Left colon (tissue), 2 donors: ENCODE data around the gene THRAP3. TPM values are rescaled to one million over a fixed set of nuclear protein-coding genes. Genes with fewer than 3 reads are reported as not detected.
"Not testable (repeated sequence)": the region's sequence is repeated elsewhere in the genome, so short reads cannot be mapped to it uniquely, and the experiment has no call there.

Experiments
- ATAC-seq: fragments of 200-7000 bp; cut with Tn5 transposase; one replicate; pipeline ENCODE4 v1.9.1; 2020; ENCODE audit warnings: mild to moderate bottlenecking, moderate library complexity
- DNase-seq, 2 donors: peaks; one replicate each; pipeline ENCODE4 v3.0.0-alpha.2; 2020
- intact Hi-C, 2 donors: fragments of 100-400 bp; cut with DNase I in 1 of 2; cut with micrococcal nuclease in 1 of 2; formaldehyde crosslinking; loops; one replicate each; pipeline versions ENCODE4 v1.11.2 to v1.14.0; 2022; cut with DNase I, micrococcal nuclease
- total RNA-seq, 2 donors: library from RNA; stranded (reverse); fragmentation: NEBNext Ultra II Directional; extraction: Animal tissue kit (Norgen Biotek cat#: 25700); gene quantifications; one replicate each; pipeline ENCODE4 v1.2.1, GENCODE V29; 2021
- donor health status: DM: no; HTN: no; CAD: no.
- donor health status: DM: yes; HTN: yes; CAD: no.

The THRAP3 gene
- total RNA-seq, 2 donors from 2014 or later: 78.7 to 79.7 TPM

- DNase-seq (no peak), ATAC-seq (no peak)
- intact Hi-C loops: no loop called here
Measured at GRCh38 chr1:36203027-36203553, 21.2 kb upstream of the THRAP3 start.

DNA sequence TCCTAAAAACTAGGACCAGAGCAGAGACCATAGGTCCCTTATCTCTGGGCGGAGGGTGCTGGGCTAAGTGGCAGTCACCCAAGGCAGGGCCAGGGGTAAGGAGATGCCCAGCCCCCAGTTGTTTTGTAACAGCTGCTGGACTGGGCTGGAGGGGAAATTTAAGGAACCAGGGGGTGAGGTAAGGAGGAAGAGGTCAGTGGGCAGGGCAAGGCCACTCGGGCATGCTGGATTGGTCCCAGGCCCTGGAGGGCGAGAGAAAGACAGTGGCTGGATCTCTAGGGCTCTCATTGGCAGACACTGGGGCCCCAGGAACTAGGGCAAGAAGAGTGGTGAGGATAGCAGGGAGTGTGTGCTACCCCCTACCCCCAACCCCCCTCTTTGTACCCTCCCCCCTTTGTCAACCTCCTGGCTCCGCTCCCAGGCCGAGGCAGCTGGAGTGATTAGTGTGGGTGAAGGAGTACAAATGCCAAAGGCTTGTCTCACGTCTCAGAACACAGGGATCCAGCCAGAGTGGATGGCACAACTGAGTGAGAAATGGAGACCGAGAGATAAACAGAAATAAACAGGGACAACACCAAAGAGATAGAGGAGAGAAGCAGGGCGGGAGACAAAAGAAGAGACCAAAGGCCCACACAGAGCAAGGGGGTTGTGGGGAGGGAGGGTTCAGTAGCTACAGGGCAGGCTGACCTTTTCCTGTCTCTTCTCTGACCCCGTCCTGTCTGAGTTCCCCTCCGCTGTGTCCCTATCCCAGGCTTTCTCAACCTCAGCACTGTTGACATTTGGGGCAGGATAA, 20.5 kb upstream of the THRAP3 start:
- DNase-seq (peak in 1 of 2 donors; percentile 41), ATAC-seq (no peak)
- intact Hi-C loops: no loop called here

DNA sequence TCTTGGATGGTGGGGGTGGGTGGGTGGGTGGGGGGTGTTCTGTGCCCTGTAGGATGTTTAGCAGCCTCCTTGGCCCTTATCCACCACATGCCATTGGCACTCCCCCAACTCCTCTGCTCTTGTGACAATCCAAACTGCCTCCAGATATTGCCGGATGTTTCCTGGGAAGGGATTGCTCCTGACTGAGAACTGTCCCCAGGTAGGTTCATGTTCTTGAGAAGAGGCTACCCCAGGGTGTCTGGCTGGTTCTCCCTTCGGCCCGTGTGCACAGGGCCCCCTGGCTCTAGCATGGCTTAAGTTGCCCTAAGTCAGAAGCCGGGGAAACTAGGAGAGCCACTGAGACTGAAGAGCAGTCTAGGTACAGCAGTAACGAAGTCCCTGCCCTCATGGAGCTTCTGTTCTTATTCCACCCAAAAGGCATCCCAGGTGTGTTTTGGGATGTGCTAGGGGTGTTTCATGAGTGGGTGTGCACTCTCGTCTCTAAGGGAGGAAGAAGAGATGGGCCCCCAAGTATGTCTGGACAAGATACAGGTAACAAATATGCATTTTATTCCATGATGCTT, 19.8 kb upstream of the THRAP3 start:
- intact Hi-C loops: no loop called here
- no peak for ATAC-seq
- DNase-seq: no peak

- ATAC-seq (no peak), DNase-seq (no peak)
- intact Hi-C loops: no loop called here
Measured at GRCh38 chr1:36206323-36206858, 17.9 kb upstream of the THRAP3 start.

DNA sequence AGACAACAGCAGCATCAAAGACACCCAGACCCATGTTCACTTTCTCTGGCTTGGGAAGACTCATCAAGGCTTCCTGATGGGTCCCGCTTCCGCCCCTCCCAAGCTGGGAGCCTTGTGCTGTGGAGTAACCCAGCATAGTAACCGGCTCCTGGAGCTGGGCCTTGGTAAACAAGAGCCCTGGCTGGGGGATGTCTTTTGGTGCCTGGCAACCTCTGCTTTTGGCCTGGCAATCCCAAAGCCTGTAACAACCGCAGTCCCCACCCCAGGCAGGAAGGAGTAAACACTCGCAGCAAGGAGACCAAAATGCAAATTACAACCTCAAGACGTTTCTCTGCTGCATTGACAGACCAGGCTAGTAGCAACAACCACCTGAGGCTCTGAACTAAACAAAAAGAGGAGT, 16.9 kb upstream of the THRAP3 start:
- DNase-seq (peak in 1 of 2 donors; percentile 30), ATAC-seq (peak; percentile 24)
- intact Hi-C loops: no loop called here

DNA sequence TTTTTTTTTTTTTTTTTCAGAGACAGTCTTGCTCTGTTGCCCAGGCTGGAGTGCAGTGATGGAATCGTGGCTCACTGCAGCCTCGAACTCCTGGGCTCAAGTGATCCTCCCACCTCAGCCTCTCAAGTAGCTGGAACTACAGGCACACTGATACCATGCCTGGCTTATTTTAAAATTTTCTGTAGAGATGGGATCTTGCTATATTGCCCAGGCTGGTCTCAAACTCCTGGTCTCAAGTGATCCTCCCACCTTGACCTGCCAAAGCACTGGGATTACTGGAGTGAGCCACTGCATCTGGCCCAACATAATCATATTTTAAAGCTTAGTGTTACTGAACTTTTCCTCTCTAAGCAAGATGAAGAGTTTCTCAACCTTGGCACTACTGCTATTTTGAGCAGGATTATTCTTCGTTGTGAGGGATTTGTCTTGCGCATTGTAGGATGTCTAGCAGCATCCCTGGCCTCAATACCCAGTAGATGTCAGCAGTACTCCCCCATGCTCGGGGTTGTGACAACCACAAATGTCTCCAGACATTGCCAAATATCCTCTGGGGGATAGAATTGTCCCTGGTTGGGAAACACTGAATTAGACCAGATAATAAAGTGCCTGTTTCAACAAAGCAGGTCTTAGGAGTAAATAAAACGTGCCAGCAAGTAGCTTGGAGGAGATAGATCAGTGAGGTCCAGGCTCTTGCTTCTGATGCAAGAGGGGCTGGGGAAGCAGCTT, 15.1 kb upstream of the THRAP3 start:
- ATAC-seq (no peak), DNase-seq (no peak)
- intact Hi-C loops: no loop called here

DNA sequence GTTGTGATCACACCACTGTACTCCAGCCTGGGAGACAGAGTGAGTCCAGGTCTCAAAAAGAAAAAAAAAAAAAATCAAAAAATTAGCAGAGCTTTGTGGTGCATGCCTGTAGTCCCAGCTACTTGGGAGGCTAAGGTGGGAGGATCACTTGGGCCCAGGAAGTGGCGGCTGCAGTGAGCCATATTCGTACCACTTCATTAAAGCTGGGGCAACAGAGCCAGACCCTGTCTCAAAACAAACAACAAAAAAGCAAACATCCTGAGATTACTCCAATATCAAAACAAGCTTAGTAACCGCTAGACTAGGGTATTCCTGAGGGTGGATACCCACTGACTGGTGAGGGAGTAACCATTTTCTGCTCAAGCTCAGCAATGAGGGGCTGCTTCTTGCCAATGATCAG, 12.9 kb upstream of the THRAP3 start:
- intact Hi-C loops: no loop called here
- DNase-seq (no peak), ATAC-seq (no peak)

DNA sequence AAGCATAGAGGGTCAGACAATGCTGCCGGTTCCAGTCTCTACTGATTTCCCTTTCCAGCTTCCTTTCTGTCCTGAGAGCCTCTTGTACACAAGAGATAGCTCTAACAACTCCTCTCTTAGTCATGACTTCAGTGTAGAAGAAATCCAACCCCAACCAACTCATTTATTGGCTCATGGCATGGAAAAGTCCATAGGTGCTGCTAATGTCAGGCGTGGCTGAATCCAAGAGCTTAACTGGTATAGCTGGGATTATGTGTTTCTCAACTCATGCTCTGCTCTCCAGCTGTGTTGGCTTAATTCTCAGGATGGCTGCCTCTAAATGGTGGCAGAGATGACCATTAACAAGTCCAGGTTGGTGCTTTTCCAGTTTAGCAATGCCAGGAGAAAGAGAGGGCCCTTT, 12.4 kb upstream of the THRAP3 start:
- DNase-seq (no peak), ATAC-seq (peak; percentile 59)

DNA sequence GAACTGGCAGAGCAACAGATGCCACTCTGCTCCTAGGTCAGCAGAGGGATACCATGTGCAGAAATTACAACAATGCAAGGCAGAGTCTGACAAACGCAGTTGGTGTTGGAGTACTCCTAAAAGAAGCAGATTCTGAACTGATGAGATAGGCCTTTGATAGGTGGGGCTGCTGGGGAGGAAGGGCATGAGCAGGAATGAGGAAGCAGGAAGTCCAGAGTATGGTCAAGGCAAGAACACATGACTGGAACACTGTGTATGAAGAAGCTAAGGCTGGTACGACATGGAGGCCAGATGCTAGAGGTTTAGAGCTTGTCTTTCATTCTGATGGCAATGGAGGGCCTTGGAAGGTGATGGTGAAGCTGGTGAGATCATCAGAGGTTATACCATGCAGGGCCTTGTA, 11.5 kb upstream of the THRAP3 start:
- no peak for DNase-seq
- intact Hi-C loops: no loop called here

More for the DNA sequence above, 12.4 kb upstream of the THRAP3 start:
- intact Hi-C loops: no loop called here

DNA sequence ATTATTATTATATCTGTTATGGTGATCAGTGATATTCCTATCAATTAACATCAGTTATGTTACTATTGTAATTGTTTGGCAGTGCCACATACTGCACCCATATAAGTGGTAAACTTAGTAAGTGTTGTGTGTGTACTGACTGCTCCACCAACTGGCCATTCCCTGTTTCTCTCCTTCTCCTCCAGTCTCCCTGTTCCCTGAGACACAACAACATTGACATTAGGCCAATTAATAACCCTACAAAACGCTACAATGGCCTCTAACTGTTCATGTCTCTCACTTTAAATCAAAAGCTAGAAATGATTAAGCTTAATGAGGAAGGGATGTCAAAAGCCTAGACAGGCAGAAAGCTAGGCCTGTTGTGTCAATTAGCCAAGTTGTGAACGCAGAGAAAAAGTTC, 6.6 kb upstream of the THRAP3 start:
- intact Hi-C loops: no loop called here
- DNase-seq (no peak), ATAC-seq (peak; percentile 42)

More for the DNA sequence above, 11.5 kb upstream of the THRAP3 start:
- ATAC-seq: peak; percentile 91

- ATAC-seq, DNase-seq, intact Hi-C loops: not testable (repeated sequence)
Measured at GRCh38 chr1:36221901-36222300, 2.3 kb upstream of the THRAP3 start.

- intact Hi-C loops: no loop called here
- ATAC-seq: no peak
- peak in 1 of 2 donors; percentile 33 for DNase-seq
Measured at GRCh38 chr1:36222481-36223380, 1.5 kb upstream of the THRAP3 start.

- intact Hi-C loops: no loop called here
- DNase-seq (no peak), ATAC-seq (peak; percentile 31)
Measured at GRCh38 chr1:36223381-36223995, 755 bp upstream of the THRAP3 start.

DNA sequence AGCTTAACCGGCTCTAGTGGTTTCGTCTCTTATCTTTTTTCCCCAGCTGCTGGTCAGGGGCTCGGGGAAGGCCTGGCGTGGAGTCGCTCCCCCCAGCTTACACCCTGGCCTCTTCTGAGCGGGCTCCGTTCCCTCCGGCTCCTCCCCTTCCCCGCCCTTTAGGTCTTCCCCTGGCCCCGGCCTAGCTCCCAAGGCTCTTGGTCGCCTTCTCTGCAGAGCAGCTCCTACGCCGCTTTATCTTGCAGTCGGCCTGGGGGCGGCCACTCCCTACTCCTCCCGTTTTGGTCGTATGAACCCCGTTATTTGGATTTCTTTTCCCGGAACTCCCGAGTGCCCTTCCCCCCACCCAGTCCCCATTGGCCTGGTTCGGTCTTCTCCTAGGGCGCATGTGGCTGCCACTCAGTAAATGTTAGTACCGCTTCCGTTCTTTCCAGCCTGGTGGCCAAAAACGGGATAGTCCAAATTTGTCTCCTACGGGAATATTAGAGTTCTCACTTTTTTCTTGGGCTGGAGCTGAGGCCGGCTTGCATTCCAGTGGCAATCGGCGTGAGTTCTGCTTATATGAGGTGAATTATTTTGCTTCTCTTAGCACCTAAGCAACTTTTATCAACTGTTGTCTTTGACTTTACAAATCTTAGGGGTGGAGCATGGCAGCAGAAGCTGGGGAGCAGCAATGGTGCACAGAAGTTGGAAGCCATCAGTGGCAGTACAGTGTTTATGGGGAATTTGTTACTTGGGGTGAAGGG, 467 bp downstream of the THRAP3 start:
- DNase-seq: peak; percentile 84
- intact Hi-C loops: no loop called here
- ATAC-seq: peak; percentile 72

- intact Hi-C loops: no loop called here
- no peak for DNase-seq
- no peak for ATAC-seq
Measured at GRCh38 chr1:36225283-36225899, 1.1 kb downstream of the THRAP3 start.

DNA sequence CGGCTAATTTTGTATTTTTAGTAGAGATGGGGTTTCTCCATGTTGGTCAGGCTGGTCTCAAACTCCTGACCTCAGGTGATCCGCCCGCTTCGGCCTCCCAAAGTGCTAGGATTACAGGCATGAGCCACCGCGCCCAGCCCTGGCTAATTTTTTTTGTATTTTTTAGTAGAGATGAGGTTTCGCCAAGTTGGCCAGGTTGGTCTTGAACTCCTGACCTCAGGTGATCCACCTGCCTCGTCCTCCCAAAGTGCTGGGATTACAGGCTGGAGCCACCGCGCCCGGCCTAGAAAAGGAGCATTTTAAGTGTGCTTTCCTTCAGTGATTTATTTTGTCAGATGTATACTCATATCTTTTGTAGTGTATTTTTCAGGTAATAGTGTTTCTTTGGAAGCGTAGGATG, 6.0 kb downstream of the THRAP3 start:
- intact Hi-C loops, ATAC-seq, DNase-seq: not testable (repeated sequence)

GRCh38 chr1:36231191-36231590, 6.9 kb downstream of the THRAP3 start:
- no peak for ATAC-seq
- DNase-seq: no peak
- intact Hi-C loops: no loop called here
